Activated T-helper 1 cell treated with Interleukin-2 at 50 U/mL for 16 hours (primary cell): ENCODE results near the gene LRRC26.
"Not testable (repeated sequence)": the region's sequence is repeated elsewhere in the genome, so short reads cannot be mapped to it uniquely, and the experiment has no call there.

Source experiments
- DNase-seq: peaks from one replicate; pipeline ENCODE4 v3.0.0-alpha.2; 2020; ENCODE audit warnings: low read depth

Gene LRRC26

DNA sequence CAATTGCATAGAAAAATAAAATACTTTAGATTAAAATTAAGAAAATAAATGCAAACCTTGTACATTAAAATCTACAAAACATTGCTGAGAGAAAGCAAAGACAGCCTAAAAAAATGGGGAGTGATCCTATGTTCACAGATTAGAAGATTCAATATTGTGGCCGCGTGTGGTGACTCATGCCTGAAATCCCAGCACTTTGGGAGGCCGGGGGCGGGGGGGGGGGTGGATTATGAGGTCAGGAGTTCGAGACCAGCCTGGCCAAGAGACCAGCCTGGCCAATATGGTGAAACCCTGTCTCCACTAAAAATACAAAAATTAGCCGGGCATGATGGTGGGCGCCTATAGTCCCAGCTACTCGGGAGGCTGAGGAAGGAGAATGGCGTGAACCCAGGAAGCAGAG, 34.7 kb downstream of the LRRC26 start:
- not testable (repeated sequence) for DNase-seq

DNA sequence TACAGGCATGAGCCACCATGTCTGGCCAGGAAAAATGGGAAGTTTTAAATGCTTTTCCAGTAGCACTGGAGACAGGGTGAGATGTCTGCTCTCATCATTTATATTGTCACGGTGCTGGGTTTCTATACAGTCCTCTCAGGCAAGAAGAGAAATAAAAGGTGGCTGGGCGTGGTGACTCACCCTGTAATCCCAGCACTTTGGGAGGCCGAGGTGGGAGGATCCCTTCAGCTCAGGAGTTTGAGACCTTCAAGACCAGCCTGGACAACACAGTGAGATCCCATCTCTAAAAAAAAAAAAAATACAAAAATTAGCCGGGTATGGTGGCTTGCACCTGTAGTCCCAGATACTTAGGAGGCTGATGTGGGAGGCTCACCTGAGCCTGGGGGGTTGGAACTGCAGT, 35.7 kb downstream of the LRRC26 start:
- no peak for DNase-seq

DNA sequence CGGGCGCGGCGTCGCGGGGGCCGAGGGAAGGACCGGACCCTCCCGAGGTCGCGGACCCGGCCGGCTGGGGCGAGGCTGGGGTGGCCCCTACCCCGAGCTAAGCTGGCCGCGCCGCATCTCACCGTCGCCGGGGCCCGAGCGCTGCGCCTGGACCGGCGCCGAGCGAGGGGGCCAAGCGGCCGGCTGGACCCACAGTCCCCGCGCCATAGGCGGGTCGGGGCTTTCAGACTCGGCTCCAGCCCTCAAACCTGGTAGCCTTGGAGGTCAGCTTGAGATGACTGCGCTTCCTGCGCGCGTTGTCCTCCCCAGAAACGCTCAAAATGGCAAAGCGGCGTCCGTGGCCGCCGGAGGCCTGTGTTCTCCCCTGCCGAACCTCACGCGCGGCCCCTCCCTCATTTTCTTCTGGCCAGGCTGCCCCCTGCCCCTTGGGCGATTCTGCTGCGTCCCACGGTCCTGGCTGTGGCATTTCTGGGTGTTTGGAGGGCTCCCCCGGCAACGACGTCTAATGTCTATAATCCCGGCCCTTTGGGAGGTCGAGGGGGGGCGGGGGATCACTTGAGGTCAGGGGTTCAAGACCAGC, 39.6 kb downstream of the LRRC26 start:
- DNase-seq = no peak

DNA sequence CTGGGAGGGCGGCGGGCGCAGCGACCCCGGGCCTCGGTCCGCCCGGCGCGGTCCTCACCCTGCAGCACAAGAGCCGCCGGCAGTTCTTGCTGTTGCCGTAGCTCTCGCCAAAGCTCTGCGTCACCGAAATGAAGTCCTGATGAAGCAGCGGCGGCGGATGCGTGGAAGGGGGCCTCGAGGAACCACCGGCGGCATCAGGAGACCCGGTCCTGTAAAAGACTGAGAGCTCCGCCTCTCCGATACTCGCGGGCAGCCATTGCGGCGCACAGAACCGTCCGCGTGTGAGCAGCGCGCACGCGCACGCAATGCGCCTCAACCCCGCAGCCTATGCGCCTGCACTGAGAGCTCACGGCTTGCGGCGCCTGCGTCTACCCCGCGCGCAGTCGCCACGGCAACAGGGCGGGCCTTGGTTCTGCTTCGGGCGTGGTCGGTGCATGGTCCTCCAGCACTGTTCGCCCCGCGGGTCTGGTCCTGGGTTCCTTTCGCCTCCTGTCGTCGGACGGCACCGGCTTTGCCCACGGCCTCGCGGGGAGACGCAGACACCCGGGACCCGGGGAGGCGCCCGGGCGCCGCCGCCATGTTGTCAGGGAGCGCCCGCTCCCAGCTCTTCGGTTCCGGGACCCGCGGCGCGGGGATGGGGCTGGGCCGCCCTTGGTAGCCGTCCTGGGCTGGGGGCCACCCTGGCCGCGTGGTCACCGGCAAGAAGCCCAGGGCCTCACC, 40.2 kb downstream of the LRRC26 start:
- DNase-seq = peak; percentile 86

DNA sequence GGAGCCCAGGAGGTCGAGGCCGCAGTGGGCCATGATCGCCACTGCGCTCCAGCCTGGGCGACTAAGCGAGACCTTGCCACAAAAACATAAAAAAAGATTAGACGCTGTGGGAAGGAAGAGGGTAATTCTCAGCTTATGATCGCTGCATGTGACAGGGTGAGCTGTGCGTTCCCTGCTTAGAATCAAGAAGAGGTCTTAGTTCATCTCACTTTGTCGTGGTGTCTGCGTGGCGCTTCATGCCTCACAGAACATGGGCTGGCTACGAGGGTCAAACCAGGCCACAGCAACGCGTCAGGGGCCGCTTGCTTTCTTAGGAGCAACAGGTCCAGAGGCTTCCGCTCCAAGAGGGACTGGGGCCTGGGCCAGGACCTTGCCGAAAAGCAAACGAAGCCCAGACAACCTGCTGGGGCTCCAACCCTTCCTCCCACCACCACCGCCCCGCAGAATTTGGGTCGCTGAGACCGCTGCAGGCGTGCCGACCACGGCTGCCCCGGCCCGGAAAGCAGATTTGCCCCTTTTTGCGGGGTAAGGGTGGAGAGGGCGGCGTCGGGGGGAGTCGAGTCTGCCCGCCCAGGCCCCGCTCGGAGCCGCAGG, 40.9 kb downstream of the LRRC26 start:
- DNase-seq = no peak

DNA sequence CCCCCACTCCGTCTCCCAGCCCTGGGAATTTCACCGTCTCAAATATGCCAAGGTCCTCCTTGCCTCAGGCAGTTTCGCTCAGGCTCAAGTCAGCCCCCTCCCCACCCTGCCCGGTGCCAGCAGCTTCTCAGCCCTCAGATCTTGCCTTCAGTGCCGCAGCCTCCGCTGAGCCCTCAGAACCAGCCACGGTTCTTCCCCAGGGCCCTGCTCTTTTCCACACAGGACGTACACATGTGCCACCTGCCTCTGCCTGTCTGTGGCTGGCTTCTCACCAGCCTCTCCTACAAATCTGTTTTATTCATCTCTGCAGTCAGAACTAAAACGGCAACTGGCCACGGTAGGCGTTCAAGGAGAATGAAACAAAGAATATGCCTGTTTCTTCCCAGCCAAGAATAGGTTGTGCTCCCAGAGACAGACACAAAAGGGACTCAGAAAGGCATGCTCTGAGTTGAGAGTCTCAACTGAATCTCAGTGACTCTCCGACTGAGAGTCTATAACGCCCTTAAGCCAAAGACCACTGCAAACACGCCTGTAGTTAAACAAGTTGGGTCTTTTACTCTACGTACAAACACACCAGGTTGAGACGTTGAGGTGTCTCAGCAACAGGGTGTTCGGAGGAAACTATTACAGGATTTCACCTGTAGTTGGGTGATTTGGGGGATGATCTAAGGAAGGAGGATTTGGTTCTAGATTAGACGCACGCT, 41.5 kb downstream of the LRRC26 start:
- no peak for DNase-seq

DNA sequence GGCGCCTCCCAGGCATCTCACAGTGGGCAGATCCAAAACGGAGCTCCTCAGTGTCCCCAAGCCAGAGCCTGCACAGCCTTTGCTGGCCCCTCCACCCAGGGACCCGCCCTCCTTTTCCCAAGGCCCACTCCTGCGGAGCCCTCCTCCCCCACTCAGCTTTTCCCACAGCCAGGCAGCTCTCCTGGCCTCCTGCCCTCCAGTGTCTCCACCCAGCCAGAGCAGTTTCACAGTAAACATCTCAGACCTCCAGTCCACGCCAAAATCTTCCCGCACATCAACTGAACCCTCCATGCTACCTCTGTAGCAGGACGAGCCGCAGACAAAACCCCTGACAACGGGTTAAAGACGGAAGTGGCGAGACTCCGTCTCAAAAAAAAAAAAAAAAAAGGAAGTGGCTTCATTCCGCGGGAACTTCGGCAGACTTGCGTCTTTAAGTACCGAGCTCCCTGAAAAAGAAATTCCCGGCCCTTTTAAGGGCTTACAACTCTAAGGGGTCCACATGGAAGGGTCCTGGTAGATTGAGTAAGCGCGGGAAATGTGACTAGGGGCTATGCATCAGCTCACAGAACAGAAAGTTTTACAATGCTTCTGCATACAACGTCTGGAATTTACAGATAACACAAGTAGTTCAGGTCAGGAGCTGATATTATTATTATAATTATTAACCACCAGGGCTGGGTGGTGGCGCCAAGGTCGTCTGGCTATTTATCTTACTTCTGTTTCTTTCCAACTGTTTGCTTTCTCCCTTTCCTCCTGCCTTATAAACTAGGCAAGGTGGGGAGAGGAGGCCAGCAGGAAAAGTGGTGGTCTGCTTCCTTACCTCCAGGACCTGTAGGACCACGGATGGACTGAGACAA, 42.3 kb downstream of the LRRC26 start:
- DNase-seq = no peak

DNA sequence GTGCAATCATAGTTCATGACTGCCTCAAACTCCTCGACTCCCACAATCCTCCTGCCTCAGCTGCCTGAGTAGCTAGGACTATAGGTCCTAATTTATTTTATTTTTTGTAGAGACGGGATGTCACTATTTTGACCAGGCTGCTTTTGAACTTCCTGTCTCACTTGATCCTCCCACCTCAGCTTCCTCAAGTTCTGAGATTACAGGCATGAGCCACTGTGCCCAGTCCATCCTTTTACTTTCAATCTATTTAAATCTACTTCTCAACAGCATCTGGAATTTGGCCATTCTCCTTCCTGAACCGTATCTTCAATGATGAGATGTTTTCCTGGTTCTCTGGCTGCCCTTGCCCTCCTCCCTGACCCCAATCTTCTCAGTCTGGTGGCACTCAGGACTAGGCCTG, 43.1 kb downstream of the LRRC26 start:
- no peak for DNase-seq

DNA sequence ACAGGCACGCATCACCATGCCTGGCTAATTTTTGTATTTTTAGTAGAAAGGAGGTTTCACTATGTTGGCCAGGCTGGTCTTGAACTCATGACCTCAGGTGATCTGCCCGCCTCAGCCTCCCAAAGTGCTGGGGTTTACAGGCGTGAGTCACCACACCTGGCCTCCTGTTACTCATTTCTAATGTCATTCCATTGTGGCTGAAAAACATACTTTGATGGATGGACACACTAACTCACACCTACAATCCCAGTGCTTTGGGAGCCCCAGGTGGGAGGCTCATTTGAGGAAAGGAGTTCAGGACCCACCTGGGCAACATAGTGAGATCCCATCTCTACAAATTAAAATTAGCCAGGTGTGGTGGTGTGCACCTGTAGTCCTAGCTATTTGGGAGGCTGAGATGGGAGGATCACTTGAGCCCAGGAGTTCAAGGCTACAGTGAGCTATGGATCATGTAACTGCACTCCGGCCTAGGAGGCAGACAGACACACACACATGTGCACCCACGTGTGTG, 45.8 kb downstream of the LRRC26 start:
- not testable (repeated sequence) for DNase-seq

DNA sequence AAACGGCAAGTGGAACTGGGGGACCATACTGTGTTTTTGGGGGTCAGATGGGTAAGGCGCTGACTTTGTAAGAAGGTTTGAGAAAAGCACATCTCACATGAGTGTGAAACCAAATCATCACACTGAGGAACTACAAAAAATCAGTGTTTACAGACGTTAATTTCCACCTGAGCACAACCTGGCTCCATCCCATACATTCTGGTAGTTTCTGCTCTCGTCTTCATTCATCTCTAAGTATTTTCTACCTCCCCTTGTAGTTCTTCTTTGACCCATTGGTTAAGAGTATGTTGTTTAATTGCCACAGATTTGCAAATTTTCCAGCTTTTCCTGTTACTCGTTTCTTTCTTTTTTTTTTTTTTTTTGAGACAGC, 46.4 kb downstream of the LRRC26 start:
- DNase-seq = no peak

DNA sequence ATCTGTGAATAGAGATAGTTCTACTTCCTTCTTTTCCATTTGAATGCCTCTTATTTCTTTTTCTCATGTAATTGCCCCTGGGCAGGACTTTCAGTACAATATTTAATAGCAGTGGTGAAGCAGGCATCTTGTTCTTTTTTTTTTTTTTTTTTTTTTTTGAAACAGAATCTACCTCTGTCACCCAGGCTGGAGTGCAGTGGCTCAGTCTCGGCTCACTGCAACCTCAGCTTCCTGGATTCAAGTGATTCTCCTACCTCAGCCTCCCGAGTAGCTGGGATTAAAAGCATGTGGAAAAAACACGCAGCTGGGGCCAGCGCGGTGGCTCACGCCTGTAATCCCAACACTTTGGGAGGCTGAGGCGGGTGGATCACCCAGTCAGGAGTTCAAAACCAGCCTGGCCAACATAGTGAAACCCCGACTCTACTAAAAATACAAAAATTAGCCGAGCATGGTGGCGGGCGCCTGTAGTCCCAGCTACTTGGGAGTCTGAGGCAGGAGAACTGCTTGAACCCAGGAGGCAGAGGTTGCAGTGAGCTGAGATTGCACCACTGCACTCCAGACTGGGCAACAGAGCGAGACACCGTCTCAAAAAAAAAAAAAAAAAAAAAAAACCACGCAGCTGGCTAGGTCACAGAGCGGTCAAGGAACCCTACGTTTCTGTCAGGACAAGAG, 46.9 kb downstream of the LRRC26 start:
- not testable (repeated sequence) for DNase-seq

DNA sequence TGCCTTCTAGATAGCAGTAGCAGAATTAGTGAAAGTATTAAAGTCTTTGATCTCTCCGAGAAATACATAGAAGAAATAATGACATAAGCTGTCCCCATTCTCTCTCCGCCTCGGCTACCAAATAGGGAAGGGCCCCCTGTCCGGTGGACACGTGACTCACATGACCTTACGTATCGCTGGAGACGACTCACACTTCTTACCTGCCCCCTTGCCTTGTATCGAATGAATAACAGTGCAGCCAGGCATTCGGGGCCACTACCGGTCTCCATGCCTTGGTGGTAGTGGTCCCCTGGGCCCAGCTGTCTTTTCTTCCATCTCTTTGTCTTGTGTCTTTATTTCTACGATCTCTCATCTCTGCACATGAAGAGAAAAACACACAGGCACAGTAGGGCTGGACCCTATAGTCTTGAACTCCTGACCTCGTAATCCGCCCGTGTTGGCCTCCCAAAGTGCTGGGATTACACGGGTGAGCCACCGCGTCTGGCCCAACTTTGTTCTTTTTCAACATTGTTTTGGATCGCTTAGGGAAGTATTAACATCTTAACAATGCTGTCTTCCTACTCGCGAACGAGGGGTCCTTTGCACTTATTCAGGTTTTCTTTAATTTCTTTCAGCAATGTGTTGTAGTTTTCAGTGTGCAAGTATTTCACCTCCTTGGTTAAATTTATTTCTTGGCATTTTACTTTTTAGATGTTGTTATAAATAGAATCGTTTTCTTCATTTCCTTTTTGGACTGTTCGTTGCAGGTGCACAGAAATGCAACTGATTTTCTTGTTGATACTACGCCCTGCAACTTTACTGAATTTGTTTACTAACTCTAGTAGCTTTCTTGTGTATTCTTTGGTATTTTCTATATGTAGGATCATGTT, 47.7 kb downstream of the LRRC26 start:
- DNase-seq = not testable (repeated sequence)
